DND-41 (cell line): ENCODE measurements around the gene KIAA1549.

Experiments
- ATAC-seq: fragments of 200-7000 bp; cut with Tn5 transposase; 3 replicates; pipeline ENCODE4 v1.9.1; 2021; ENCODE audit warnings: low read depth; ENCODE audit not compliant: insufficient read depth
- DNase-seq: peaks from one replicate; pipeline ENCODE4 v3.0.0-alpha.2; 2020
- H2AFZ ChIP-seq: 2 replicates; pipeline ENCODE4 v1.6.0; 2012; ENCODE audit warnings: low read depth, low read length
- H3K27ac ChIP-seq: 2 replicates; pipeline ENCODE4 v1.5.1; 2012; ENCODE audit warnings: low read length, inconsistent platforms
- H3K27me3 ChIP-seq: fragments of 200-600 bp; sonication (generic); 2 replicates; pipeline ENCODE4 v1.6.0; 2012; ENCODE audit warnings: low read length, mild to moderate bottlenecking, inconsistent platforms; ENCODE audit not compliant: insufficient read depth, poor library complexity
- H3K36me3 ChIP-seq: 2 replicates; pipeline ENCODE4 v1.5.1; 2012; ENCODE audit warnings: low read length, inconsistent platforms; ENCODE audit not compliant: insufficient read depth
- H3K4me1 ChIP-seq: 2 replicates; pipeline ENCODE4 v1.5.1; 2012; ENCODE audit warnings: mild to moderate bottlenecking, low read length; ENCODE audit not compliant: insufficient read depth
- H3K4me2 ChIP-seq: 2 replicates; pipeline ENCODE4 v1.6.0; 2012; ENCODE audit warnings: mild to moderate bottlenecking, moderate library complexity, low read length, inconsistent platforms; ENCODE audit not compliant: insufficient read depth
- H3K4me3 ChIP-seq, 2 experiments: fragments of 200-600 bp in 1 of 2; shearing (Covaris generic) in 1 of 2; 2 replicates each; pipeline ENCODE4 v1.5.1; 2012 to 2016; ENCODE audit warnings: inconsistent platforms in 2 of 2, low read length in 2 of 2, mild to moderate bottlenecking in 2 of 2, low read depth in 1 of 2, moderate library complexity in 1 of 2
- H3K79me2 ChIP-seq: 2 replicates; pipeline ENCODE4 v1.6.0; 2012; ENCODE audit warnings: low read length, inconsistent platforms; ENCODE audit not compliant: insufficient read depth
- H3K9ac ChIP-seq: 2 replicates; pipeline ENCODE4 v1.6.0; 2012; ENCODE audit warnings: low read depth, mild to moderate bottlenecking, inconsistent platforms, low read length, moderate library complexity
- H3K9me3 ChIP-seq: 2 replicates; pipeline ENCODE4 v1.5.1; 2012; ENCODE audit warnings: low read length, moderate library complexity, mild to moderate bottlenecking, inconsistent platforms; ENCODE audit not compliant: insufficient read depth, severe bottlenecking
- H4K20me1 ChIP-seq: 2 replicates; pipeline ENCODE4 v1.6.0; 2012; ENCODE audit warnings: low read length; ENCODE audit not compliant: insufficient read depth
- CTCF ChIP-seq: IDR thresholded peaks from 2 replicates; pipeline ENCODE4 v1.5.1; 2012; ENCODE audit warnings: borderline replicate concordance, low read length, moderate library complexity, mild to moderate bottlenecking; ENCODE audit not compliant: poor library complexity, severe bottlenecking; ENCODE audit errors: extremely low read depth
- EZH2 ChIP-seq: IDR thresholded peaks from 3 replicates; pipeline ENCODE4 v1.6.1; 2012; ENCODE audit warnings: borderline replicate concordance, low read depth, mild to moderate bottlenecking, moderate library complexity, low read length, inconsistent platforms; ENCODE audit not compliant: severe bottlenecking

Gene KIAA1549

GRCh38 chr7:138822867-138823535 lies 158.2 kb downstream of the KIAA1549 start:
- Histone ChIP-seq H4K20me1 (no peaks in the 10 kb centered on the region), H3K79me2 (no peaks in the 10 kb centered on the region), H3K9me3 (no peaks in the 10 kb centered on the region), H3K27ac (no peak overlapping the region), H3K4me1 (no peaks in the 10 kb centered on the region), H3K9ac (no peak overlapping the region), H3K36me3 (no peaks in the 10 kb centered on the region), H2AFZ (no peak overlapping the region), H3K4me3 (no peak overlapping the region), H3K4me2 (no peak overlapping the region), H3K27me3 (no peaks in the 10 kb centered on the region)
- TF ChIP-seq CTCF (no peak), EZH2 (no peak)
- DNase-seq: no peak
- no peak for ATAC-seq

GRCh38 chr7:138821912-138822311 lies 159.3 kb downstream of the KIAA1549 start:
- DNase-seq: no peak
- H3K4me2 ChIP-seq: no peak overlapping the region
- no peaks in the 10 kb centered on the region for H3K79me2 ChIP-seq
- H3K36me3 ChIP-seq: no peaks in the 10 kb centered on the region
- TF ChIP-seq CTCF: no peak
- TF ChIP-seq EZH2: no peak
- H3K27me3 ChIP-seq: no peaks in the 10 kb centered on the region
- no peak overlapping the region for H3K27ac ChIP-seq
- H3K4me3 ChIP-seq: no peak overlapping the region
- no peaks in the 10 kb centered on the region for H3K9me3 ChIP-seq
- H2AFZ ChIP-seq: no peak overlapping the region
- ATAC-seq: no peak
- no peaks in the 10 kb centered on the region for H3K4me1 ChIP-seq
- no peaks in the 10 kb centered on the region for H4K20me1 ChIP-seq
- H3K9ac ChIP-seq: no peak overlapping the region

GRCh38 chr7:138819625-138820024 lies 161.6 kb downstream of the KIAA1549 start:
- no peak overlapping the region for H3K4me3 ChIP-seq
- no peak for ATAC-seq

More at GRCh38 chr7:138819625-138820024, 161.6 kb downstream of the KIAA1549 start:
- Histone ChIP-seq H3K27ac (no peak overlapping the region), H2AFZ (no peak overlapping the region), H3K9ac (no peak overlapping the region), H3K79me2 (no peaks in the 10 kb centered on the region), H3K9me3 (no peaks in the 10 kb centered on the region), H3K4me1 (peaks cover 5% of the 10 kb centered on the region), H3K27me3 (no peaks in the 10 kb centered on the region), H3K36me3 (no peaks in the 10 kb centered on the region), H4K20me1 (no peaks in the 10 kb centered on the region), H3K4me2 (no peak overlapping the region)
- TF ChIP-seq EZH2 (no peak), CTCF (no peak)
- DNase-seq: no peak
